OCI-LY3 (cell line): Measurements from ENCODE around the gene LGI1.

Experiments
- CTCF ChIP-seq: fragments of 200-600, 300-600 bp; sonication (generic); IDR thresholded peaks from 2 replicates; pipeline ENCODE4 v1.5.1; 2014; ENCODE audit warnings: antibody characterized with exemption, low read length, low read depth
- EZH2phosphoT487 ChIP-seq: fragments of 200-600 bp; shearing (Covaris generic); IDR thresholded peaks from 2 replicates; pipeline ENCODE4 v1.6.1; 2018; ENCODE audit warnings: antibody characterized with exemption, mixed run types, low read depth

- TF ChIP-seq CTCF (no peak), EZH2phosphoT487 (no peak)
These were observed 60.4 kb downstream of the LGI1 start for GRCh38 chr10:93818086-93818485.
